HEK293 (cell line): ENCODE results near the gene WRAP53.
A peak's percentile ranks its signal among the peaks of the same experiment; 100 is the strongest.

Source experiments
- HIC1 ChIP-seq: fragments of 450-650 bp; formaldehyde crosslinking; IDR thresholded peaks from 2 replicates; pipeline ENCODE4 v1.5.1; 2016; ENCODE audit warnings: missing biosample characterization, missing genetic modification characterization
- HOXD13 ChIP-seq: sonication (generic); formaldehyde crosslinking; IDR thresholded peaks from 2 replicates; pipeline ENCODE4 v1.8.0; 2022; ENCODE audit warnings: missing genetic modification reagents, borderline replicate concordance
- KLF1 ChIP-seq: fragments of 450-650 bp; formaldehyde crosslinking; IDR thresholded peaks from 2 replicates; pipeline ENCODE4 v1.5.1; 2016; ENCODE audit warnings: missing biosample characterization, missing genetic modification characterization
- KLF17 ChIP-seq: fragments of 450-650 bp; formaldehyde crosslinking; IDR thresholded peaks from 2 replicates; pipeline ENCODE4 v1.5.1; 2016; ENCODE audit warnings: missing biosample characterization, missing genetic modification characterization
- KLF9 ChIP-seq: fragments of 450-650 bp; formaldehyde crosslinking; IDR thresholded peaks from 2 replicates; pipeline ENCODE4 v1.5.1; 2016; ENCODE audit warnings: missing biosample characterization, missing genetic modification characterization, low read depth
- PATZ1 ChIP-seq: fragments of 450-650 bp; formaldehyde crosslinking; IDR thresholded peaks from 2 replicates; pipeline ENCODE4 v1.5.1; 2016; ENCODE audit warnings: missing biosample characterization, missing genetic modification characterization
- SETDB1 ChIP-seq: IDR thresholded peaks from one replicate; pipeline ENCODE4 v1.6.1; 2017; ENCODE audit warnings: mild to moderate bottlenecking, low read length, moderate library complexity, mixed read lengths; ENCODE audit not compliant: insufficient read length
- ZBTB21 ChIP-seq: fragments of 450-650 bp; formaldehyde crosslinking; IDR thresholded peaks from 2 replicates; pipeline ENCODE4 v1.5.1; 2017; ENCODE audit warnings: missing biosample characterization, missing genetic modification characterization
- ZBTB49 ChIP-seq: fragments of 450-650 bp; formaldehyde crosslinking; IDR thresholded peaks from 2 replicates; pipeline ENCODE4 v1.5.1; 2016; ENCODE audit warnings: missing biosample characterization, missing genetic modification characterization, low read depth
- ZNF10 ChIP-seq: fragments of 450-650 bp; formaldehyde crosslinking; IDR thresholded peaks from 2 replicates; pipeline ENCODE4 v1.5.1; 2017; ENCODE audit warnings: missing biosample characterization, missing genetic modification characterization
- ZNF140 ChIP-seq: fragments of 450-650 bp; formaldehyde crosslinking; IDR thresholded peaks from 2 replicates; pipeline ENCODE4 v1.5.1; 2016; ENCODE audit warnings: missing biosample characterization, missing genetic modification characterization
- ZNF157 ChIP-seq: fragments of 450-650 bp; formaldehyde crosslinking; IDR thresholded peaks from 2 replicates; pipeline ENCODE4 v1.5.1; 2016; ENCODE audit warnings: missing biosample characterization, missing genetic modification characterization
- ZNF16 ChIP-seq: fragments of 450-650 bp; formaldehyde crosslinking; IDR thresholded peaks from 2 replicates; pipeline ENCODE4 v1.5.1; 2016; ENCODE audit warnings: low read depth, missing biosample characterization, missing genetic modification characterization
- ZNF18 ChIP-seq: fragments of 450-650 bp; formaldehyde crosslinking; IDR thresholded peaks from 2 replicates; pipeline ENCODE4 v1.5.1; 2016; ENCODE audit warnings: missing biosample characterization, missing genetic modification characterization
- ZNF214 ChIP-seq: fragments of 450-650 bp; formaldehyde crosslinking; IDR thresholded peaks from 2 replicates; pipeline ENCODE4 v1.5.1; 2017; ENCODE audit warnings: missing biosample characterization, mild to moderate bottlenecking, missing genetic modification characterization, borderline replicate concordance
- ZNF335 ChIP-seq: fragments of 450-650 bp; formaldehyde crosslinking; conservative IDR thresholded peaks from 2 replicates; pipeline ENCODE4 v1.5.1; 2016; ENCODE audit warnings: missing biosample characterization, missing genetic modification characterization
- ZNF521 ChIP-seq: fragments of 450-650 bp; formaldehyde crosslinking; IDR thresholded peaks from 2 replicates; pipeline ENCODE4 v1.5.1; 2017; ENCODE audit warnings: missing biosample characterization, mild to moderate bottlenecking, missing genetic modification characterization
- ZNF600 ChIP-seq: fragments of 450-650 bp; formaldehyde crosslinking; IDR thresholded peaks from 2 replicates; pipeline ENCODE4 v1.5.1; 2016; ENCODE audit warnings: missing biosample characterization, missing genetic modification characterization
- ZNF621 ChIP-seq: fragments of 450-650 bp; formaldehyde crosslinking; IDR thresholded peaks from 2 replicates; pipeline ENCODE4 v1.5.1; 2017; ENCODE audit warnings: missing biosample characterization, missing genetic modification characterization
- ZNF654 ChIP-seq: fragments of 450-650 bp; formaldehyde crosslinking; IDR thresholded peaks from 2 replicates; pipeline ENCODE4 v1.5.1; 2016; ENCODE audit warnings: low read depth, missing biosample characterization, missing genetic modification characterization
- ZNF76 ChIP-seq: fragments of 450-650 bp; formaldehyde crosslinking; IDR thresholded peaks from 2 replicates; pipeline ENCODE4; 2016; ENCODE audit warnings: low read depth, missing biosample characterization, missing genetic modification characterization, borderline replicate concordance
- ZNF768 ChIP-seq: fragments of 450-650 bp; formaldehyde crosslinking; IDR thresholded peaks from 2 replicates; pipeline ENCODE4 v1.5.1; 2018; ENCODE audit warnings: missing biosample characterization, mild to moderate bottlenecking, missing genetic modification characterization
- ZNF837 ChIP-seq: fragments of 450-650 bp; formaldehyde crosslinking; IDR thresholded peaks from 2 replicates; pipeline ENCODE4 v1.5.1; 2016; ENCODE audit warnings: missing biosample characterization, missing genetic modification characterization
- ZNF843 ChIP-seq: fragments of 450-650 bp; formaldehyde crosslinking; IDR thresholded peaks from 2 replicates; pipeline ENCODE4 v1.5.1; 2016; ENCODE audit warnings: missing biosample characterization, missing genetic modification characterization
- ZSCAN30 ChIP-seq: fragments of 450-650 bp; IDR thresholded peaks from 2 replicates; pipeline ENCODE4 v1.5.1; 2018; ENCODE audit warnings: missing biosample characterization, mild to moderate bottlenecking, missing genetic modification characterization, moderate library complexity
- TF ChIP-seq, protein P1 (sequence below): fragments of 450-650 bp; formaldehyde crosslinking; IDR thresholded peaks from 2 replicates; pipeline ENCODE4 v1.5.1; 2016; ENCODE audit warnings: missing biosample characterization, missing genetic modification characterization, borderline replicate concordance
- TF ChIP-seq, protein P2 (sequence below): IDR thresholded peaks from 2 replicates; pipeline ENCODE4 v1.6.1; 2011; ENCODE audit warnings: mild to moderate bottlenecking, low read depth, low read length, borderline replicate concordance

Gene WRAP53

DNA sequence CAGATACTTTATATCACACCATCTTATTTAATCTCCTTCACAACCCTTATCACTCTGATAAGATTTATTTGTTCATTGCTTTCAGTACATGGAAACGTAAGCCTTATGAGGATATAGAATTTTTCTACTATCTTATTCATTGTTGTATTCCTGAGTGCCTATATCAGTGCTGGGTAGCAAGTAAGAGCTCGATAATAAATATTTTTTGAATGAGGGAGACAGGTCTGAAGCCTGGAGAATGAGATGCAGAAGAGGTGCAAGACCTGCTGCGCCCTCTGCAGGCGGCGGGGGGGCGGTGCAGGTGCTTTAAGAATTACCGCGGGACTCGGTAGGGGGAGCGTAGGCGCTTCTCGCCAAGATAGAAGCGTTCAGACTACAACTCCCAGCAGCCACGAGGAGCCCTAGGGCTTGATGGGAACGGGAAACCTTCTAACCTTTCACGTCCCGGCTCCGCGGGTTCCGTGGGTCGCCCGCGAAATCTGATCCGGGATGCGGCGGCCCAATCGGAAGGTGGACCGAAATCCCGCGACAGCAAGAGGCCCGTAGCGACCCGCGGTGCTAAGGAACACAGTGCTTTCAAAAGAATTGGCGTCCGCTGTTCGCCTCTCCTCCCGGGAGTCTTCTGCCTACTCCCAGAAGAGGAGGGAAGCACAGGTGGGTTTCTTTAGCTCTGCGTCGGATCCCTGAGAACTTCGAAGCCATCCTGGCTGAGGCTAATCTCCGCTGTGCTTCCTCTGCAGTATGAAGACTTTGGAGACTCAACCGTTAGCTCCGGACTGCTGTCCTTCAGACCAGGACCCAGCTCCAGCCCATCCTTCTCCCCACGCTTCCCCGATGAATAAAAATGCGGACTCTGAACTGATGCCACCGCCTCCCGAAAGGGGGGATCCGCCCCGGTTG, at the start of gene WRAP53 (continued):
- TF ChIP-seq, protein P1, sequence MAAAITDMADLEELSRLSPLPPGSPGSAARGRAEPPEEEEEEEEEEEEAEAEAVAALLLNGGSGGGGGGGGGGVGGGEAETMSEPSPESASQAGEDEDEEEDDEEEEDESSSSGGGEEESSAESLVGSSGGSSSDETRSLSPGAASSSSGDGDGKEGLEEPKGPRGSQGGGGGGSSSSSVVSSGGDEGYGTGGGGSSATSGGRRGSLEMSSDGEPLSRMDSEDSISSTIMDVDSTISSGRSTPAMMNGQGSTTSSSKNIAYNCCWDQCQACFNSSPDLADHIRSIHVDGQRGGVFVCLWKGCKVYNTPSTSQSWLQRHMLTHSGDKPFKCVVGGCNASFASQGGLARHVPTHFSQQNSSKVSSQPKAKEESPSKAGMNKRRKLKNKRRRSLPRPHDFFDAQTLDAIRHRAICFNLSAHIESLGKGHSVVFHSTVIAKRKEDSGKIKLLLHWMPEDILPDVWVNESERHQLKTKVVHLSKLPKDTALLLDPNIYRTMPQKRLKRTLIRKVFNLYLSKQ (tag by site-specific recombination), result no peak
- TF ChIP-seq ZNF18 (tag by site-specific recombination), result no peak
- no peak for TF ChIP-seq HIC1 (tag by site-specific recombination)
- no peak; the same call in 1 of the 2 replicates for TF ChIP-seq ZSCAN30 (tag by site-specific recombination)
- no peak for TF ChIP-seq HOXD13 (CRISPR knock-in tag)
- peak; percentile 70 for TF ChIP-seq ZNF600 (tag by site-specific recombination)
- TF ChIP-seq ZNF335, result peak; percentile 92
- no peak for TF ChIP-seq ZNF521
- TF ChIP-seq PATZ1 (tag by site-specific recombination), result 0 out of 2 replicates have a peak, but pooled peaks have one; percentile 8
- TF ChIP-seq ZNF621 (tag by site-specific recombination), result no peak
- peak; percentile 98 for TF ChIP-seq ZNF76 (tag by site-specific recombination)
- no peak for TF ChIP-seq ZNF843 (tag by site-specific recombination)
- no peak for TF ChIP-seq KLF1 (tag by site-specific recombination)
- TF ChIP-seq, protein P2, sequence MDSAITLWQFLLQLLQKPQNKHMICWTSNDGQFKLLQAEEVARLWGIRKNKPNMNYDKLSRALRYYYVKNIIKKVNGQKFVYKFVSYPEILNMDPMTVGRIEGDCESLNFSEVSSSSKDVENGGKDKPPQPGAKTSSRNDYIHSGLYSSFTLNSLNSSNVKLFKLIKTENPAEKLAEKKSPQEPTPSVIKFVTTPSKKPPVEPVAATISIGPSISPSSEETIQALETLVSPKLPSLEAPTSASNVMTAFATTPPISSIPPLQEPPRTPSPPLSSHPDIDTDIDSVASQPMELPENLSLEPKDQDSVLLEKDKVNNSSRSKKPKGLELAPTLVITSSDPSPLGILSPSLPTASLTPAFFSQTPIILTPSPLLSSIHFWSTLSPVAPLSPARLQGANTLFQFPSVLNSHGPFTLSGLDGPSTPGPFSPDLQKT, result no peak
- no peak for TF ChIP-seq KLF17 (tag by site-specific recombination)
- peak; percentile 88 for TF ChIP-seq ZNF654 (tag by site-specific recombination)
- peak; percentile 24; the same call in 1 of the 2 replicates for TF ChIP-seq ZNF140 (tag by site-specific recombination)
- TF ChIP-seq ZNF214 (tag by site-specific recombination), result no peak
- no peak for TF ChIP-seq ZNF10 (tag by site-specific recombination)
- TF ChIP-seq ZNF768 (tag by site-specific recombination), result no peak
- TF ChIP-seq ZNF157 (tag by site-specific recombination), result no peak
- TF ChIP-seq KLF9 (tag by site-specific recombination), result no peak
- TF ChIP-seq ZBTB49 (tag by site-specific recombination), result no peak
- TF ChIP-seq SETDB1, result no peak
- TF ChIP-seq ZBTB21 (tag by site-specific recombination), result no peak
- TF ChIP-seq ZNF837, result no peak
- no peak for TF ChIP-seq ZNF16 (tag by site-specific recombination)
